Urinary bladder (tissue), 4 donors: ENCODE measurements around the gene FAM53B. TPM values are rescaled to one million over a fixed set of nuclear protein-coding genes. Genes with fewer than 3 reads are reported as not detected.

ENCODE experiments used
- DNase-seq: peaks from one replicate; pipeline ENCODE4 v3.0.0-alpha.2; 2015; ENCODE audit errors: extremely low spot score
- H3K27ac ChIP-seq: one replicate; pipeline ENCODE4 v1.5.1; 2013; ENCODE audit warnings: low read depth, mild to moderate bottlenecking, moderate library complexity
- H3K36me3 ChIP-seq: one replicate; pipeline ENCODE4 v1.6.1; 2013; ENCODE audit warnings: mild to moderate bottlenecking, moderate library complexity; ENCODE audit not compliant: insufficient read depth
- H3K4me1 ChIP-seq: one replicate; pipeline ENCODE4 v1.6.1; 2013; ENCODE audit warnings: mild to moderate bottlenecking, moderate library complexity; ENCODE audit not compliant: insufficient read depth
- H3K4me3 ChIP-seq: one replicate; pipeline ENCODE4 v1.5.1; 2013; ENCODE audit warnings: low read depth, low read length
- WGBS: extraction: QIAGEN DNeasy Blood & Tissue Kit; methylation state at CpG from one replicate; pipeline ENCODE4 v1.1.7; 2013; 5-methylcytosine and 5-hydroxymethylcytosine counted together
- polyA plus RNA-seq: library from polyadenylated mRNA; stranded (reverse); fragments of 200-250 nt; gene quantifications from one replicate; pipeline ENCODE4 v1.2.3, GENCODE V29; 2013
- total RNA-seq: library from RNA; depleted of rRNA; stranded (reverse); fragments of >200 nt; gene quantifications from one replicate; pipeline ENCODE4 v1.2.3, GENCODE V29; 2014
- donor health status: healthy with polysubstance abuse.
- donor health status: healthy.

Gene FAM53B
- total and polyA plus RNA-seq, 2 donors = 15.9 to 19.8 TPM

- WGBS = 42% methylated on average over 6 of the region's 6 CpGs
- H3K4me3 ChIP-seq = no peak overlapping the region
- peaks cover 2% of the 10 kb centered on the region for H3K4me1 ChIP-seq
- DNase-seq = no peak
- no peak overlapping the region for H3K27ac ChIP-seq
- H3K36me3 ChIP-seq = no peaks in the 10 kb centered on the region
These were observed 5.7 kb downstream of the FAM53B start for GRCh38 chr10:124738441-124738840.

- H3K36me3 ChIP-seq = no peaks in the 10 kb centered on the region
- H3K4me3 ChIP-seq = no peak overlapping the region
- H3K27ac ChIP-seq = no peak overlapping the region
- H3K4me1 ChIP-seq = peaks cover 2% of the 10 kb centered on the region
- 76% methylated on average over 2 of the region's 2 CpGs for WGBS
- no peak for DNase-seq
These were observed 6.5 kb downstream of the FAM53B start for GRCh38 chr10:124737708-124738107.

- DNase-seq = no peak
- 66% methylated on average over 7 of the region's 7 CpGs for WGBS
These were observed 7.0 kb downstream of the FAM53B start for GRCh38 chr10:124737221-124737620.

GRCh38 chr10:124736491-124737136, 7.6 kb downstream of the FAM53B start:
- peaks cover 2% of the 10 kb centered on the region for H3K4me1 ChIP-seq
- no peaks in the 10 kb centered on the region for H3K36me3 ChIP-seq
- no peak for DNase-seq
- no peak overlapping the region for H3K4me3 ChIP-seq
- WGBS = 20% methylated on average over 11 of the region's 11 CpGs
- H3K27ac ChIP-seq = peak overlapping the region; percentile 59

More at GRCh38 chr10:124737221-124737620, 7.0 kb downstream of the FAM53B start:
- Histone ChIP-seq H3K36me3 (no peaks in the 10 kb centered on the region), H3K4me1 (peaks cover 2% of the 10 kb centered on the region), H3K4me3 (no peak overlapping the region), H3K27ac (no peak overlapping the region)

GRCh38 chr10:124735491-124736286, 8.5 kb downstream of the FAM53B start:
- Histone ChIP-seq H3K27ac (no peak overlapping the region), H3K4me3 (no peak overlapping the region), H3K4me1 (peaks cover 2% of the 10 kb centered on the region), H3K36me3 (no peaks in the 10 kb centered on the region)
- WGBS = 89% methylated on average over 15 of the region's 15 CpGs
- DNase-seq = no peak

GRCh38 chr10:124734311-124735166, 9.6 kb downstream of the FAM53B start:
- DNase-seq = no peak
- no peak overlapping the region for H3K27ac ChIP-seq
- H3K36me3 ChIP-seq = no peaks in the 10 kb centered on the region
- 93% methylated on average over 16 of the region's 16 CpGs for WGBS
- H3K4me1 ChIP-seq = peaks cover 2% of the 10 kb centered on the region
- H3K4me3 ChIP-seq = no peak overlapping the region

- no peak for DNase-seq
- WGBS = 56% methylated on average over 13 of the region's 13 CpGs
- H3K4me1 ChIP-seq = peaks cover 2% of the 10 kb centered on the region
These were observed 10.5 kb downstream of the FAM53B start for GRCh38 chr10:124733571-124734245.

GRCh38 chr10:124732931-124733570, 11.1 kb downstream of the FAM53B start:
- no peak for DNase-seq
- WGBS = 48% methylated on average over 14 of the region's 14 CpGs
- no peak overlapping the region for H3K4me3 ChIP-seq
- H3K36me3 ChIP-seq = no peaks in the 10 kb centered on the region
- H3K27ac ChIP-seq = peak overlapping the region; percentile 66
- H3K4me1 ChIP-seq = peaks cover 4% of the 10 kb centered on the region

More at GRCh38 chr10:124733571-124734245, 10.5 kb downstream of the FAM53B start:
- no peak overlapping the region for H3K4me3 ChIP-seq
- no peaks in the 10 kb centered on the region for H3K36me3 ChIP-seq
- H3K27ac ChIP-seq = peak overlapping the region; percentile 66

GRCh38 chr10:124731551-124731950, 12.6 kb downstream of the FAM53B start:
- no peaks in the 10 kb centered on the region for H3K36me3 ChIP-seq
- H3K4me1 ChIP-seq = peaks cover 7% of the 10 kb centered on the region
- WGBS = 90% methylated on average over 9 of the region's 9 CpGs
- no peak overlapping the region for H3K4me3 ChIP-seq
- no peak overlapping the region for H3K27ac ChIP-seq
- no peak for DNase-seq

GRCh38 chr10:124730790-124731189, 13.4 kb downstream of the FAM53B start:
- H3K36me3 ChIP-seq = no peaks in the 10 kb centered on the region
- 76% methylated on average over 3 of the region's 3 CpGs for WGBS
- H3K4me1 ChIP-seq = peaks cover 7% of the 10 kb centered on the region
- no peak for DNase-seq
- H3K27ac ChIP-seq = no peak overlapping the region
- H3K4me3 ChIP-seq = no peak overlapping the region

GRCh38 chr10:124728830-124729661, 15.1 kb downstream of the FAM53B start:
- 77% methylated on average over 8 of the region's 8 CpGs for WGBS
- Histone ChIP-seq H3K27ac (peak overlapping the region; percentile 3), H3K36me3 (no peaks in the 10 kb centered on the region), H3K4me3 (no peak overlapping the region), H3K4me1 (peaks cover 4% of the 10 kb centered on the region)
- no peak for DNase-seq
